Tongue (tissue), 2 donors: Measurements from ENCODE around the gene NCOA1. TPM values are rescaled to one million over a fixed set of nuclear protein-coding genes. Genes with fewer than 3 reads are reported as not detected.
"Not testable (repeated sequence)": the region's sequence is repeated elsewhere in the genome, so short reads cannot be mapped to it uniquely, and the experiment has no call there.

Source experiments
- DNase-seq: peaks from one replicate; pipeline ENCODE4 v3.0.0-alpha.2; 2015
- total RNA-seq: library from RNA; depleted of rRNA; stranded (reverse); fragments of >200 nt; gene quantifications from one replicate; pipeline ENCODE4 v1.2.3, GENCODE V29; 2014

The NCOA1 gene
- total RNA-seq, 1 donor from 2014 or later = 113 TPM

- no peak for DNase-seq
Observed at GRCh38 chr2:24508878-24509277, 17.8 kb downstream of the NCOA1 start.

GRCh38 chr2:24509425-24509824, 18.4 kb downstream of the NCOA1 start:
- no peak for DNase-seq

GRCh38 chr2:24509840-24510239, 18.8 kb downstream of the NCOA1 start:
- DNase-seq = no peak

GRCh38 chr2:24510771-24511170, 19.7 kb downstream of the NCOA1 start:
- DNase-seq = no peak

- no peak for DNase-seq
Observed at GRCh38 chr2:24511198-24511597, 20.1 kb downstream of the NCOA1 start.

GRCh38 chr2:24511894-24512293, 20.8 kb downstream of the NCOA1 start:
- DNase-seq = no peak

GRCh38 chr2:24512404-24512803, 21.4 kb downstream of the NCOA1 start:
- DNase-seq = no peak

- DNase-seq = no peak
Observed at GRCh38 chr2:24512831-24513230, 21.8 kb downstream of the NCOA1 start.

GRCh38 chr2:24513281-24514071, 22.4 kb downstream of the NCOA1 start:
- no peak for DNase-seq

GRCh38 chr2:24514820-24515219, 23.8 kb downstream of the NCOA1 start:
- no peak for DNase-seq

GRCh38 chr2:24515335-24515734, 24.3 kb downstream of the NCOA1 start:
- no peak for DNase-seq

GRCh38 chr2:24515831-24516230, 24.8 kb downstream of the NCOA1 start:
- DNase-seq = no peak

GRCh38 chr2:24517247-24517646, 26.2 kb downstream of the NCOA1 start:
- DNase-seq = no peak

GRCh38 chr2:24520175-24520574, 29.1 kb downstream of the NCOA1 start:
- no peak for DNase-seq

GRCh38 chr2:24521162-24521857, 30.3 kb downstream of the NCOA1 start:
- no peak for DNase-seq

GRCh38 chr2:24521975-24522639, 31.1 kb downstream of the NCOA1 start:
- DNase-seq = no peak

- no peak for DNase-seq
Observed at GRCh38 chr2:24527536-24527935, 36.5 kb downstream of the NCOA1 start.

- no peak for DNase-seq
Observed at GRCh38 chr2:24530796-24531195, 39.7 kb downstream of the NCOA1 start.

- DNase-seq = not testable (repeated sequence)
Observed at GRCh38 chr2:24531610-24532009, 40.6 kb downstream of the NCOA1 start.

- not testable (repeated sequence) for DNase-seq
Observed at GRCh38 chr2:24532057-24532456, 41.0 kb downstream of the NCOA1 start.

- DNase-seq = not testable (repeated sequence)
Observed at GRCh38 chr2:24533574-24533973, 42.5 kb downstream of the NCOA1 start.

GRCh38 chr2:24538720-24539119, 47.7 kb downstream of the NCOA1 start:
- no peak for DNase-seq

- no peak for DNase-seq
Observed at GRCh38 chr2:24539258-24539657, 48.2 kb downstream of the NCOA1 start.
